Measurements from ENCODE around the gene HS3ST5.
"Not testable (repeated sequence)": the region's sequence is repeated elsewhere in the genome, so short reads cannot be mapped to it uniquely, and the experiment has no call there.

The HS3ST5 gene

GRCh38 chr6:114272582-114272981, 70.2 kb downstream of the HS3ST5 start:
- no peak for DNase-seq

GRCh38 chr6:114271405-114271804, 71.4 kb downstream of the HS3ST5 start:
- no peak for DNase-seq

GRCh38 chr6:114267897-114268296, 74.9 kb downstream of the HS3ST5 start:
- no peak for DNase-seq

- no peak for DNase-seq
These were observed 82.0 kb downstream of the HS3ST5 start for GRCh38 chr6:114260810-114261209.

- DNase-seq = no peak
These were observed 84.4 kb downstream of the HS3ST5 start for GRCh38 chr6:114258376-114258775.

- DNase-seq = peak; percentile 78
These were observed 89.4 kb downstream of the HS3ST5 start for GRCh38 chr6:114253431-114253830.

GRCh38 chr6:114249522-114249921, 93.3 kb downstream of the HS3ST5 start:
- peak; percentile 13 for DNase-seq

GRCh38 chr6:114247101-114247500, 95.7 kb downstream of the HS3ST5 start:
- no peak for DNase-seq

GRCh38 chr6:114240796-114241195, 102.0 kb downstream of the HS3ST5 start:
- DNase-seq = no peak

- DNase-seq = no peak
These were observed 114.1 kb downstream of the HS3ST5 start for GRCh38 chr6:114228675-114229074.

GRCh38 chr6:114227944-114228468, 114.8 kb downstream of the HS3ST5 start:
- DNase-seq = peak; percentile 36

- DNase-seq = no peak
These were observed 122.6 kb downstream of the HS3ST5 start for GRCh38 chr6:114220241-114220640.

- no peak for DNase-seq
These were observed 124.1 kb downstream of the HS3ST5 start for GRCh38 chr6:114218437-114219340.

- DNase-seq = not testable (repeated sequence)
These were observed 124.8 kb downstream of the HS3ST5 start for GRCh38 chr6:114217996-114218395.

GRCh38 chr6:114216789-114217467, 125.9 kb downstream of the HS3ST5 start:
- DNase-seq = no peak

GRCh38 chr6:114210467-114210866, 132.4 kb downstream of the HS3ST5 start:
- no peak for DNase-seq

- no peak for DNase-seq
These were observed 139.4 kb downstream of the HS3ST5 start for GRCh38 chr6:114203460-114203859.

GRCh38 chr6:114202389-114202788, 140.4 kb downstream of the HS3ST5 start:
- no peak for DNase-seq

- DNase-seq = no peak
These were observed 141.9 kb downstream of the HS3ST5 start for GRCh38 chr6:114200891-114201290.

- no peak for DNase-seq
These were observed 147.0 kb downstream of the HS3ST5 start for GRCh38 chr6:114195631-114196403.

- no peak for DNase-seq
These were observed 147.8 kb downstream of the HS3ST5 start for GRCh38 chr6:114195027-114195365.

- no peak for DNase-seq
These were observed 148.3 kb downstream of the HS3ST5 start for GRCh38 chr6:114194362-114195026.

- no peak for DNase-seq
These were observed 155.3 kb downstream of the HS3ST5 start for GRCh38 chr6:114187563-114187962.

Measured in NCI-H2171 (cell line).